ENCODE data around the gene ABLIM3. TPM values are rescaled to one million over a fixed set of nuclear protein-coding genes. Genes with fewer than 3 reads are reported as not detected.

Gene ABLIM3
- total and polyA plus RNA-seq, 12 donors: 53.6 to 189 (median 103) TPM

DNA sequence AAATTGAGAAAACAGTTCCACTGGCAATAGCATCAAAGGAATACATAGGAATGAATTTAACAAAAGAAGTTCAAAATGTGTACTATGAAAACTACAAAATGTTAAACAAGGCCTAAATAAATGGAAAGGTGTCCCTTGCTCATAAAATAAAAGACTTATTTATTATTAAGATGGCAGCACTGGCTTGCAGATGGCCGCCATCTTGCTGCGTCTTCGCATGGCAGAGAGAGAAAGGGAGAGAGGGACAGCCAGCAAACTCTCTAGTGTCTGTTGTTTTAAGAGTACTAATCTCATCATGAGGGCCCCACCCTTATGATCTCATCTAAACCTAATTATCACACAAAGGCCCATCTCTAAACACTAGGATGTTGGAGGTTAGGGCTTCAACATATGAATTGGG lies 47.1 kb downstream of the ABLIM3 start:
- no peak overlapping the region for H3K4me3 ChIP-seq
- no peak overlapping the region for H3K27ac ChIP-seq
- H3K9me3 ChIP-seq: no peaks in the 10 kb centered on the region
- 91 to 99% methylated on average over 3 of the region's 3 CpGs for WGBS, 2 donors
- H3K36me3 ChIP-seq: peaks cover 0 to 30% (median 8%) of the 10 kb centered on the region in 9 donors
- intact Hi-C loops (cut with DNase I): no loop called here
- TF ChIP-seq, protein P1, sequence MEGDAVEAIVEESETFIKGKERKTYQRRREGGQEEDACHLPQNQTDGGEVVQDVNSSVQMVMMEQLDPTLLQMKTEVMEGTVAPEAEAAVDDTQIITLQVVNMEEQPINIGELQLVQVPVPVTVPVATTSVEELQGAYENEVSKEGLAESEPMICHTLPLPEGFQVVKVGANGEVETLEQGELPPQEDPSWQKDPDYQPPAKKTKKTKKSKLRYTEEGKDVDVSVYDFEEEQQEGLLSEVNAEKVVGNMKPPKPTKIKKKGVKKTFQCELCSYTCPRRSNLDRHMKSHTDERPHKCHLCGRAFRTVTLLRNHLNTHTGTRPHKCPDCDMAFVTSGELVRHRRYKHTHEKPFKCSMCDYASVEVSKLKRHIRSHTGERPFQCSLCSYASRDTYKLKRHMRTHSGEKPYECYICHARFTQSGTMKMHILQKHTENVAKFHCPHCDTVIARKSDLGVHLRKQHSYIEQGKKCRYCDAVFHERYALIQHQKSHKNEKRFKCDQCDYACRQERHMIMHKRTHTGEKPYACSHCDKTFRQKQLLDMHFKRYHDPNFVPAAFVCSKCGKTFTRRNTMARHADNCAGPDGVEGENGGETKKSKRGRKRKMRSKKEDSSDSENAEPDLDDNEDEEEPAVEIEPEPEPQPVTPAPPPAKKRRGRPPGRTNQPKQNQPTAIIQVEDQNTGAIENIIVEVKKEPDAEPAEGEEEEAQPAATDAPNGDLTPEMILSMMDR (IDR thresholded peaks at IDR 0.05): no peak
- H3K4me1 ChIP-seq: peaks cover 0 to 35% (median 19%) of the 10 kb centered on the region in 9 donors
- no peaks in the 10 kb centered on the region for H3K27me3 ChIP-seq
- ATAC-seq (peak in 1 of 8 donors; percentile 17), DNase-seq (no peak)

DNA sequence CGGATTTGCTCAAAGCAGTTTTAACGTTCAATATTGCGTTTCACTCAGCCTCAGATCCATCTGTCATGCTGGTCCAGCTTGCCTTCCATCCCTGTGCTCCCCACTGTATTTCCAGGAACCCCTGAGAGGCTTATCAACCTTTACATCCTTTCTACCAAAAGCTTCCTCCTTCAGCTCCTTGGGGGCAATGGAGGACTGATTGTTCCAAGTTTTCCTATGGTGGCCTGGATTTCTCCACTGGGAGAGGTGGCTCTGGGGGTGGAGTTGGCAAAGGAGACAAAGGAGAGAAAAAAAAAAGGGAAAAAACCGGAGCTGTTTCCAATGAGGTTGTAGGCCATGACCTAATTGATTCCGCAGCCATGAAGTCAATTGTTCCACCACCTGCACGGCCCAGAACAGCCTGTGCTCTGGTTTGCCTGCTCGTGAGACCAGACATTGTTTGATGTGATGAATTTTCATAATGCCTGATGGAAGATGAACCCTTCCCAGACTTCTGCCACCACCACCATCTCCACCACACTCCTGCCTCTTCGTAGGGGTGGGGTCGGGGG lies 54.1 kb downstream of the ABLIM3 start:
- WGBS, 2 donors: 56 to 61% methylated on average over 9 of the region's 9 CpGs
- ATAC-seq (peak; percentile 81 to 94 (median 90)), DNase-seq (peak in 1 of 2 donors; percentile 71)
- no peak overlapping the region for H3K4me3 ChIP-seq
- intact Hi-C loops (cut with DNase I): no loop called here
- TF ChIP-seq, protein P1 (IDR thresholded peaks at IDR 0.05): no peak
- peaks cover 3 to 67% (median 34%) of the 10 kb centered on the region in 9 donors for H3K4me1 ChIP-seq
- H3K27ac ChIP-seq: peak overlapping the region; percentile 67 to 90 (median 77)
- H3K27me3 ChIP-seq: no peaks in the 10 kb centered on the region
- H3K9me3 ChIP-seq: no peaks in the 10 kb centered on the region
- H3K36me3 ChIP-seq: peaks cover 0 to 33% (median 20%) of the 10 kb centered on the region in 9 donors

DNA sequence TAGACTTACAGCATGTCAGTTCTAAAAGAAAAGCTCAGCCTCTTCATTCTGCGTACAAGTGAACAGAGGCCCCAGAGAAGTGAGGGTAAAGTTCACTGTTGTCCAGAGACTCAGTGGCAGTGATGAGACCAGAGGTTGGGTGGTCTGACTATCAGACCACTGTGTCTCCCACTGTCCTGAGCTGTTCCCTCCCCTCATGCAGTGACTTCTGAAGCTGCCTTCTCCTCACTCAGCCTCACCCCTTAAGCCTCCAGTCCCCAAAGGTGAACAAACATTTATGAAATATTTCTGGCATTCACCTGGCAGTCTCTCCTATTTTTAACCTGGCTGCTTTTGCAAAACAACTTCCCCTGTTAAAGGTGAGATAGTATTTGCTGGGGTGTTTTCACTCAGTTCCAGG lies 54.7 kb downstream of the ABLIM3 start:
- Histone ChIP-seq H3K27ac (peak overlapping the region; percentile 67 to 90 (median 77)), H3K36me3 (peaks cover 0 to 39% (median 21%) of the 10 kb centered on the region in 9 donors), H3K9me3 (no peaks in the 10 kb centered on the region), H3K4me1 (peaks cover 3 to 72% (median 38%) of the 10 kb centered on the region in 9 donors), H3K4me3 (no peak overlapping the region), H3K27me3 (no peaks in the 10 kb centered on the region)
- ATAC-seq (peak in 2 of 8 donors; percentile 24 to 29), DNase-seq (no peak)
- WGBS, 2 donors: 67 to 69% methylated on average over 1 of the region's 1 CpG
- intact Hi-C loops (cut with DNase I): no loop called here
- TF ChIP-seq, protein P1 (IDR thresholded peaks at IDR 0.05): no peak

DNA sequence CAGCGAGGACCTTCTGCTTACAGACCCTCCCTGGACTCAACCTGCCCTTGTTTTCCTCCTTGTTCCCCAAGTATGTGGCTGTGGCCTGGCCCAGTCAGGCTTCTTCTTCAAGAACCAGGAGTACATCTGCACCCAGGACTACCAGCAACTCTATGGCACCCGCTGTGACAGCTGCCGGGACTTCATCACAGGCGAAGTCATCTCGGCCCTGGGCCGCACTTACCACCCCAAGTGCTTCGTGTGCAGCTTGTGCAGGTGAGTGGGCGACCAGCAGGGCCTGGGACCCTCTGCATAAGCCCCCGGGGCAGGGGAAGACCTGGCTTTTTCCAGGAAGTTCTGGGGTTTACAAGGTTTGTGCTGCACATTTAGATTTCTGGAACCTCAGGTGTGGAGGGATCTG lies 56.9 kb downstream of the ABLIM3 start:
- Histone ChIP-seq H3K4me1 (peaks cover 3 to 64% (median 38%) of the 10 kb centered on the region in 9 donors), H3K27ac (peak overlapping the region in 8 of 10 donors; percentile 5 to 90 (median 44))

More for the DNA sequence above, 56.9 kb downstream of the ABLIM3 start:
- H3K36me3 ChIP-seq: peaks cover 0 to 61% (median 39%) of the 10 kb centered on the region in 9 donors
- intact Hi-C loops (cut with DNase I): no loop called here
- 96% methylated on average over 9 of the region's 9 CpGs for WGBS, 2 donors
- TF ChIP-seq, protein P1 (IDR thresholded peaks at IDR 0.05): no peak
- no peak overlapping the region for H3K4me3 ChIP-seq
- H3K9me3 ChIP-seq: no peaks in the 10 kb centered on the region
- no peak for ATAC-seq
- H3K27me3 ChIP-seq: no peaks in the 10 kb centered on the region
- no peak for DNase-seq
